Stimulated activated CD4-positive, alpha-beta T cell treated with anti-CD3 and anti-CD28 coated beads, Interleukin-4, amount 100 ng/mL, for 48 hours (primary cell): Measurements from ENCODE around the gene DACT3.

ENCODE experiments used
- DNase-seq, 2 donors: peaks; one replicate each; pipeline ENCODE4 v3.0.0-alpha.2; 2020; ENCODE audit warnings: low read depth in 2 of 2

DACT3 gene

GRCh38 chr19:46598372-46598917 is 62.5 kb downstream of the DACT3 start:
- no peak for DNase-seq
